Mesodermal cell (in vitro differentiated cells): Measurements from ENCODE around the gene PACSIN2. TPM values are rescaled to one million over a fixed set of nuclear protein-coding genes. Genes with fewer than 3 reads are reported as not detected.

Experiments used
- H3K27ac ChIP-seq: 2 replicates; pipeline ENCODE4 v1.7.0; 2013; ENCODE audit warnings: mild to moderate bottlenecking, low read depth, low read length, moderate library complexity; ENCODE audit not compliant: severe bottlenecking
- H3K36me3 ChIP-seq: 2 replicates; pipeline ENCODE4 v1.7.1; 2013; ENCODE audit warnings: mild to moderate bottlenecking, low read length, moderate library complexity; ENCODE audit not compliant: control insufficient read depth, insufficient read depth
- H3K4me1 ChIP-seq: one replicate; pipeline ENCODE4 v1.7.1; 2013; ENCODE audit warnings: mild to moderate bottlenecking, low read length; ENCODE audit not compliant: insufficient read depth, control insufficient read depth, poor library complexity, severe bottlenecking
- H3K4me3 ChIP-seq: 2 replicates; pipeline ENCODE4 v1.7.0; 2013; ENCODE audit warnings: low read length, control low read depth, mild to moderate bottlenecking; ENCODE audit not compliant: insufficient read depth, poor library complexity, severe bottlenecking; ENCODE audit errors: extremely low read depth
- H3K9me3 ChIP-seq: 2 replicates; pipeline ENCODE4 v1.7.1; 2013; ENCODE audit warnings: mild to moderate bottlenecking, low read length, moderate library complexity; ENCODE audit not compliant: control insufficient read depth
- WGBS, 2 experiments: methylation state at CpG; one replicate each; pipeline ENCODE4 v1.1.5; 2013; ENCODE audit warnings: missing lambda C conversion rate in 2 of 2; ENCODE audit not compliant: insufficient coverage in 2 of 2; 5-methylcytosine and 5-hydroxymethylcytosine counted together
- polyA plus RNA-seq, 2 experiments: library from polyadenylated mRNA; stranded (reverse); fragments of 50-300 nt; gene quantifications; one replicate each; pipeline ENCODE4 v1.2.3, GENCODE V29; 2013

The PACSIN2 gene, protein sequence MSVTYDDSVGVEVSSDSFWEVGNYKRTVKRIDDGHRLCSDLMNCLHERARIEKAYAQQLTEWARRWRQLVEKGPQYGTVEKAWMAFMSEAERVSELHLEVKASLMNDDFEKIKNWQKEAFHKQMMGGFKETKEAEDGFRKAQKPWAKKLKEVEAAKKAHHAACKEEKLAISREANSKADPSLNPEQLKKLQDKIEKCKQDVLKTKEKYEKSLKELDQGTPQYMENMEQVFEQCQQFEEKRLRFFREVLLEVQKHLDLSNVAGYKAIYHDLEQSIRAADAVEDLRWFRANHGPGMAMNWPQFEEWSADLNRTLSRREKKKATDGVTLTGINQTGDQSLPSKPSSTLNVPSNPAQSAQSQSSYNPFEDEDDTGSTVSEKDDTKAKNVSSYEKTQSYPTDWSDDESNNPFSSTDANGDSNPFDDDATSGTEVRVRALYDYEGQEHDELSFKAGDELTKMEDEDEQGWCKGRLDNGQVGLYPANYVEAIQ
- polyA plus RNA-seq (2013, experiment 1 of 2): 63.4 TPM
- polyA plus RNA-seq (2013, experiment 2 of 2): 61.9 TPM

DNA sequence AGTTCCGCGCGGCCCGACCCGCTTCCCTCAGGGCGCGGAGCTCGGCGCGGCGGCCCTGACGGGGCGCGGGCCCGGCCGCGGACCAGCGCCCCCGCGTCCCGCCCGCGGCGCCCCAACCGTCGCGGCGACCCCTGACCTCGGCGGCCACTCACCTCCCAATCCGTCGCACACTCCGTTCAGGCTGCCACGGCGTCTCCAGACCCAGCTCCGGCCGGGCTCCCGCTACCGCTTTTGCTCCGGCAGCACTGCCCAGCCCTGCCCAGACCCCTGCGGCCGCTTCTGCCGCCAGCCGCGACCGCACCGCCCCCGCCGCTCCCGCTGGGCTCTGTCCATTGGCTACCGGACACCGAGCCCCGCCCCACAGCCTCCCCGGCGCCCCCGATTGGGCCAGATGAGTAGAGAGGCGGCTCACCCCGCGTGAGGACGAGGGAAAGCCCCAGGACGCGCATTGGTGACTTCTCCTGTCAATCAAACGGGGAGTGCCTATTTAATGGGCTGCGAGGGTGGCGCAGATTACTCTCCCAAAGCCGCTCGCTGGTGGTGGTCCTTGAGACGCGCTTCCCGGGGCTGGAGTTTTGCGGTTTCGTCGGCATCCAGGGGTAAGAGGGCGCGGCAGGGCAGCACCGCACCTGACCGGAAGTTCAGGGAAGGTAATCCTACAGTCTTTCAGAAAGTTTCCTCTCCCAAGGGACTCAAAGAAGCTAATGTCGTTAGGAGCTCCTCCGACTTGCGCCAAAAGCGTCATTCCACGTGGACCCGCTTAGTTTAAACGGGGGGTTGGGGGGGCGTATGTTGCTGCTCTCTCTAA is at the start of gene PACSIN2:
Gene PACSIN2 (minus strand): TSS at position 281 of the 808 bp plus-strand sequence. CDS start 103,069 bp downstream, outside the sequence.
- WGBS, 2 experiments: 0 to 1% methylated on average over 54 to 71 of the region's 85 CpGs
- H3K36me3 ChIP-seq: peaks cover 6% of the 10 kb centered on the region
- H3K4me1 ChIP-seq: peaks cover 17% of the 10 kb centered on the region
- H3K9me3 ChIP-seq: no peaks in the 10 kb centered on the region
- peak within 1 kb of the TSS; percentile 67 for H3K27ac ChIP-seq
- peak within 1 kb of the TSS; percentile 96 for H3K4me3 ChIP-seq

- 38 to 67% methylated on average over 3 to 5 of the region's 5 CpGs for WGBS, 2 experiments
- Histone ChIP-seq H3K4me3 (no peak overlapping the region), H3K4me1 (no peaks in the 10 kb centered on the region), H3K9me3 (no peaks in the 10 kb centered on the region), H3K36me3 (peaks cover 6% of the 10 kb centered on the region), H3K27ac (no peak overlapping the region)
Observed at GRCh38 chr22:43060183-43060582, 45.2 kb upstream of the PACSIN2 start.

GRCh38 chr22:43057641-43058040 is 42.7 kb upstream of the PACSIN2 start:
- Histone ChIP-seq H3K9me3 (no peaks in the 10 kb centered on the region), H3K36me3 (no peaks in the 10 kb centered on the region), H3K4me1 (peaks cover 3% of the 10 kb centered on the region), H3K27ac (no peak overlapping the region), H3K4me3 (no peak overlapping the region)
- WGBS, 2 experiments: no CpG with 5 or more reads among the region's 7 CpGs

GRCh38 chr22:43053176-43053575 is 38.2 kb upstream of the PACSIN2 start:
- WGBS, 2 experiments: 91 to 92% methylated on average over 6 to 7 of the region's 7 CpGs
- peaks cover 3% of the 10 kb centered on the region for H3K4me1 ChIP-seq

DNA sequence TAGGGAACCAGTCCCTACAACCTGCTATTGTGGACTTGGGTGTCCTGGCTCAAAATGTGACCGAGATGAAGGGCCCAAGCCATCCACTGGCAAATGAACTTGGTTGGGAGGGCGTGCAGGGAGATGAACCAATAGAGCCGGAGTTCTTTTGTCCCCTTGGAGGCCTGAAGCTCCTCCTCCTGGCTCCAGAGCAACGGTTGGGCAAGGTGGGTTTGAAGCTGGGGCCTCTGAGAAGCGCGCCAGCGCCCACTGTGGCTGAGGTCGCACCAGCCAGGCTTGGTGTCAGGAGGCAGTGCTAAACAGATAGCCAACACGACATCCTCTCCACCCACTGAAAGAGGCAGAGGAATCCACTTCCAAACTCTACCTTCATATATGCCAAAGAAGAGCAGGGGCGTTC is 36.0 kb upstream of the PACSIN2 start:
- Histone ChIP-seq H3K27ac (no peak overlapping the region), H3K9me3 (no peaks in the 10 kb centered on the region), H3K36me3 (peaks cover 2% of the 10 kb centered on the region), H3K4me1 (peaks cover 3% of the 10 kb centered on the region), H3K4me3 (no peak overlapping the region)
- WGBS, 2 experiments: 74 to 86% methylated on average over 8 to 9 of the region's 10 CpGs

More at GRCh38 chr22:43053176-43053575, 38.2 kb upstream of the PACSIN2 start:
- H3K36me3 ChIP-seq: peaks cover 2% of the 10 kb centered on the region
- no peaks in the 10 kb centered on the region for H3K9me3 ChIP-seq
- H3K27ac ChIP-seq: no peak overlapping the region
- no peak overlapping the region for H3K4me3 ChIP-seq

DNA sequence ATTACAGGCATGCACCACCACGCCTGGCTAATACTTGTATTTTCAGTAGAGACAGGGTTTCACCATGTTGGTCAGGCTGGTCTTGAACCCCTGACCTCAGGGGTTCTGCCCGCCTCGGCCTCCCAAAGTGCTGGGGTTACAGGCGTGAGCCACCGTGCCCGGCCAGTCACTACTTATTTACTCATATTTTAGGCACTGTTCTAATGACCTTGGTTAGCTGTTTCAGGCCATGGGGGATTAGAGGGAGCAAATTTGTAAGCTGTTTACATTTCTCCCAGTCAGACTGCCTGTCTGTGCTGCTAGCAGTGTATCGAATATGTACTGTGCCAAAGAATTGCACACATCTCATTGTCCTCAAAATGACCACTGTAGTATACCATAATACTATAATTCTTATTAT is 32.7 kb upstream of the PACSIN2 start:
- WGBS, 2 experiments: 90 to 93% methylated on average over 3 to 6 of the region's 7 CpGs
- H3K4me1 ChIP-seq: no peaks in the 10 kb centered on the region
- H3K9me3 ChIP-seq: no peaks in the 10 kb centered on the region
- no peak overlapping the region for H3K4me3 ChIP-seq
- H3K36me3 ChIP-seq: peaks cover 2% of the 10 kb centered on the region
- no peak overlapping the region for H3K27ac ChIP-seq

GRCh38 chr22:43044290-43044712 is 29.4 kb upstream of the PACSIN2 start:
- no peak overlapping the region for H3K27ac ChIP-seq
- no peaks in the 10 kb centered on the region for H3K9me3 ChIP-seq
- H3K4me1 ChIP-seq: no peaks in the 10 kb centered on the region
- WGBS, 2 experiments: 95 to 96% methylated on average over 7 to 8 of the region's 10 CpGs
- H3K4me3 ChIP-seq: no peak overlapping the region
- no peaks in the 10 kb centered on the region for H3K36me3 ChIP-seq

- no peaks in the 10 kb centered on the region for H3K36me3 ChIP-seq
- H3K4me3 ChIP-seq: no peak overlapping the region
- no peaks in the 10 kb centered on the region for H3K9me3 ChIP-seq
- no peak overlapping the region for H3K27ac ChIP-seq
- no peaks in the 10 kb centered on the region for H3K4me1 ChIP-seq
- WGBS, 2 experiments: 87 to 91% methylated on average over 16 to 20 of the region's 20 CpGs
Observed at GRCh38 chr22:43042101-43042780, 27.3 kb upstream of the PACSIN2 start.

DNA sequence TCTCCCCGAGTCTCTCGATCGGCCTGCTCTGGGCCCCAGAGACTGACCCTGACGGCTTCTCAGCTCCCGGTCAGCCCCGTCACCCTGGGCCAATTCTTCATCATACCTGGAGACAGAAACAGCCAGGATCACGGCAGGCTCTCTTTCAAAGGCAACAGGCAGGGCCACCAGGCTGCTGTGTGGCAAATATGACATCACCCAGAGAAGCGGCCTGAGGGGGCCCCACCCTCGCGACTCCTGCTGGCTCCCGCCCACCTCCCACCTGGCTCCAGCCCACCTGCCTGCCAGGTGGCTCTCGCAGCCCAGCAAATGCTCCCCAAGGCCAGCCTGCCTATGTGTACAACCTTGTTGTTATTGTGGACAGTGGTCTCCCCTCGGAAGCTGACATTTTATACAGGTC is 24.9 kb upstream of the PACSIN2 start:
- Histone ChIP-seq H3K4me3 (no peak overlapping the region), H3K9me3 (no peaks in the 10 kb centered on the region), H3K4me1 (no peaks in the 10 kb centered on the region), H3K27ac (no peak overlapping the region), H3K36me3 (no peaks in the 10 kb centered on the region)
- 85 to 90% methylated on average over 9 to 10 of the region's 13 CpGs for WGBS, 2 experiments

DNA sequence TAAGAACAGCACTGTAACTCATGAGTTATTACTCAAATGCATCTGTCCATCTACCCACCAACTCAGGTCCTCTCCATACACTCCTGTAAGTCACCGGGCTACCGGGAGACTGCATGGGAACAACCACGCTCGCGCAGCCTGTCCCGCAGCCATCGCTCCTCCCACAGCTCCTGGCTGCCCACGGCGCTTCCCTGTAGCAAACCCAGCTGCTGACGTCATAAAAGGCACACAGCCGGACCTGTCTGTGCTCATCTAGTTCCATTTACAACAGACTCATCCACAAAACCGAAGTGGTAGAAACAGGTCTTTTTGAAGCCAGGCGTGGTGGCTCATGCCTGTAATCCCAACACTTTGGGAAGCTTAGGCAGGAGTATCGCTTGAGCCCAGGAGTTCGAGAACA is 23.4 kb upstream of the PACSIN2 start:
- Histone ChIP-seq H3K4me1 (no peaks in the 10 kb centered on the region), H3K36me3 (no peaks in the 10 kb centered on the region), H3K4me3 (no peak overlapping the region), H3K27ac (no peak overlapping the region), H3K9me3 (no peaks in the 10 kb centered on the region)
- 91 to 97% methylated on average over 15 of the region's 15 CpGs for WGBS, 2 experiments
